ENCODE results near the gene CST9L. TPM values are rescaled to one million over a fixed set of nuclear protein-coding genes. Genes with fewer than 3 reads are reported as not detected.

The CST9L gene
- total and polyA plus RNA-seq, 2 of the 13 experiments (the other 11 are each of a cell fraction or from before 2014, with no cell fraction given): 0.15 TPM; not detected in 1

DNA sequence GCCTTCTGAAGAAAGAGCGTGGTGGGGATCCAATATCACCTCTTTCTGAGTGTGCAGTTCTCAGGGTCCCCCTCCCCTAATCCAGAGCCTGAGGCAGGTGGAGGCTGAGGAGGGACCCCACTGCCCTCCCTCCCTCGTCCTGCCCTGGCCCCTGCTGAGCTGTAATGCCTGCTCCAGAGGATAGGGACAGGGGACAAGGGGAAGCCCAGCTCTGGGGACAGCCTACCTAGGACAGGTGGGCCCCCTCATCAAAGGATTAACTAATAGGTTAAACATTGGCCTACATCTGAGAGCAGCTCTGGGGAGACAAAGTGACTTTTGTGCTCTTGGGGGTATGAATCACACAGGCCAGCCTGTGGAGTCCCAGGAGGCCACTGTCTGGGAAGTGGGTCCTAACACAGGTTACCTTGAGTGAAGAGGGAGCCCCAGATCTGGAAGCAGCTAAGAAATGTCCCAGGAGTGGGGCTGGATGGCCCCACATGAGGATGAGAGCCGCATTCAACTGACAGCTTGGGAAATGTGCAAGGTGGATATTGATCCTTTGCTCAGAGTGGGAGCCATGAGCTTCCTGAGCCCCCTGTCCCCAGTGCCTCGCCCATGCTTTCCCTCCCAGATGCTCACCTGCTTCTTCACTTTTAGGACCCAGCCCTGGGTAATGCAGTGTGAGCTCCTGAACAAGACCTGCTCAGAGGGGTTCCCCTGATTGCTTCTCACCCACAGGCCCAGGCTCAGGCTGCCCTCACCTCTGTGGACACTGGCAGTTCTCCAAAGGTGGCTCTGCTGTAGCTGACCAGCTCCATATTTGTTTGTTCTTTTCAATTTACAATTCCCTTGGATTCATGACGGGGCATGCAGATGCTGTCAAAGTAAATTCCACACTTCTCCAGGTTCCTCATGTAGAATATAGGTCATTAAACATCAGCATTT lies 17.8 kb upstream of the CST9L start (continued):
- TF ChIP-seq, protein P1, sequence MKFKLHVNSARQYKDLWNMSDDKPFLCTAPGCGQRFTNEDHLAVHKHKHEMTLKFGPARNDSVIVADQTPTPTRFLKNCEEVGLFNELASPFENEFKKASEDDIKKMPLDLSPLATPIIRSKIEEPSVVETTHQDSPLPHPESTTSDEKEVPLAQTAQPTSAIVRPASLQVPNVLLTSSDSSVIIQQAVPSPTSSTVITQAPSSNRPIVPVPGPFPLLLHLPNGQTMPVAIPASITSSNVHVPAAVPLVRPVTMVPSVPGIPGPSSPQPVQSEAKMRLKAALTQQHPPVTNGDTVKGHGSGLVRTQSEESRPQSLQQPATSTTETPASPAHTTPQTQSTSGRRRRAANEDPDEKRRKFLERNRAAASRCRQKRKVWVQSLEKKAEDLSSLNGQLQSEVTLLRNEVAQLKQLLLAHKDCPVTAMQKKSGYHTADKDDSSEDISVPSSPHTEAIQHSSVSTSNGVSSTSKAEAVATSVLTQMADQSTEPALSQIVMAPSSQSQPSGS (CRISPR knock-in tag; IDR thresholded peaks at IDR 0.05): no peak
- TF ChIP-seq AFF4 (CRISPR knock-in tag; IDR thresholded peaks at IDR 0.05): no peak
- peak; percentile 47; the same call in 1 of the 2 replicates for TF ChIP-seq ZNF263 (CRISPR knock-in tag; IDR thresholded peaks at IDR 0.05)
- no peak for TF ChIP-seq PCBP1 (IDR thresholded peaks at IDR 0.05; ENCODE audit: borderline replicate concordance, low read depth, low read length)
- peak; percentile 66; the same call in 1 of the 2 replicates for TF ChIP-seq FOSL1 (CRISPR knock-in tag; IDR thresholded peaks at IDR 0.05; ENCODE audit: borderline replicate concordance)
- no peak for TF ChIP-seq KDM1A (CRISPR knock-in tag; IDR thresholded peaks at IDR 0.05)
- TF ChIP-seq, protein P2, sequence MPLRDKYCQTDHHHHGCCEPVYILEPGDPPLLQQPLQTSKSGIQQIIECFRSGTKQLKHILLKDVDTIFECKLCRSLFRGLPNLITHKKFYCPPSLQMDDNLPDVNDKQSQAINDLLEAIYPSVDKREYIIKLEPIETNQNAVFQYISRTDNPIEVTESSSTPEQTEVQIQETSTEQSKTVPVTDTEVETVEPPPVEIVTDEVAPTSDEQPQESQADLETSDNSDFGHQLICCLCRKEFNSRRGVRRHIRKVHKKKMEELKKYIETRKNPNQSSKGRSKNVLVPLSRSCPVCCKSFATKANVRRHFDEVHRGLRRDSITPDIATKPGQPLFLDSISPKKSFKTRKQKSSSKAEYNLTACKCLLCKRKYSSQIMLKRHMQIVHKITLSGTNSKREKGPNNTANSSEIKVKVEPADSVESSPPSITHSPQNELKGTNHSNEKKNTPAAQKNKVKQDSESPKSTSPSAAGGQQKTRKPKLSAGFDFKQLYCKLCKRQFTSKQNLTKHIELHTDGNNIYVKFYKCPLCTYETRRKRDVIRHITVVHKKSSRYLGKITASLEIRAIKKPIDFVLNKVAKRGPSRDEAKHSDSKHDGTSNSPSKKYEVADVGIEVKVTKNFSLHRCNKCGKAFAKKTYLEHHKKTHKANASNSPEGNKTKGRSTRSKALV (CRISPR knock-in tag; IDR thresholded peaks at IDR 0.05): 0 out of 2 replicates have a peak, but pooled peaks have one; percentile 15
- 0 out of 2 replicates have a peak, but pooled peaks have one; percentile 5 for TF ChIP-seq NFYC (CRISPR knock-in tag; IDR thresholded peaks at IDR 0.05)
- TF ChIP-seq NFYB (CRISPR knock-in tag; IDR thresholded peaks at IDR 0.05): no peak
- TF ChIP-seq FOXJ3 (CRISPR knock-in tag; IDR thresholded peaks at IDR 0.05; ENCODE audit: borderline replicate concordance): no peak; the same call in 1 of the 2 replicates
- TF ChIP-seq, protein P3, sequence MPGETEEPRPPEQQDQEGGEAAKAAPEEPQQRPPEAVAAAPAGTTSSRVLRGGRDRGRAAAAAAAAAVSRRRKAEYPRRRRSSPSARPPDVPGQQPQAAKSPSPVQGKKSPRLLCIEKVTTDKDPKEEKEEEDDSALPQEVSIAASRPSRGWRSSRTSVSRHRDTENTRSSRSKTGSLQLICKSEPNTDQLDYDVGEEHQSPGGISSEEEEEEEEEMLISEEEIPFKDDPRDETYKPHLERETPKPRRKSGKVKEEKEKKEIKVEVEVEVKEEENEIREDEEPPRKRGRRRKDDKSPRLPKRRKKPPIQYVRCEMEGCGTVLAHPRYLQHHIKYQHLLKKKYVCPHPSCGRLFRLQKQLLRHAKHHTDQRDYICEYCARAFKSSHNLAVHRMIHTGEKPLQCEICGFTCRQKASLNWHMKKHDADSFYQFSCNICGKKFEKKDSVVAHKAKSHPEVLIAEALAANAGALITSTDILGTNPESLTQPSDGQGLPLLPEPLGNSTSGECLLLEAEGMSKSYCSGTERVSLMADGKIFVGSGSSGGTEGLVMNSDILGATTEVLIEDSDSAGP (CRISPR knock-in tag; IDR thresholded peaks at IDR 0.05; ENCODE audit: borderline replicate concordance): peak; percentile 67; the same call in 1 of the 2 replicates
- TF ChIP-seq ZNF570 (CRISPR knock-in tag; IDR thresholded peaks at IDR 0.05; ENCODE audit: borderline replicate concordance): no peak
- TF ChIP-seq, protein P4, sequence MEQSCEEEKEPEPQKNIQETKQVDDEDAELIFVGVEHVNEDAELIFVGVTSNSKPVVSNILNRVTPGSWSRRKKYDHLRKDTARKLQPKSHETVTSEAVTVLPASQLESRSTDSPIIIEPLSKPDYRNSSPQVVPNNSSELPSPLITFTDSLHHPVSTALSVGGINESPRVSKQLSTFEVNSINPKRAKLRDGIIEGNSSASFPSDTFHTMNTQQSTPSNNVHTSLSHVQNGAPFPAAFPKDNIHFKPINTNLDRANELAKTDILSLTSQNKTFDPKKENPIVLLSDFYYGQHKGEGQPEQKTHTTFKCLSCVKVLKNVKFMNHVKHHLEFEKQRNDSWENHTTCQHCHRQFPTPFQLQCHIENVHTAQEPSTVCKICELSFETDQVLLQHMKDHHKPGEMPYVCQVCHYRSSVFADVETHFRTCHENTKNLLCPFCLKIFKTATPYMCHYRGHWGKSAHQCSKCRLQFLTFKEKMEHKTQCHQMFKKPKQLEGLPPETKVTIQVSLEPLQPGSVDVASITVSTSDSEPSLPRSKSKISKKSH (CRISPR knock-in tag; IDR thresholded peaks at IDR 0.05; ENCODE audit: borderline replicate concordance): 0 out of 2 replicates have a peak, but pooled peaks have one; percentile 61
- TF ChIP-seq KMT2B (CRISPR knock-in tag; IDR thresholded peaks at IDR 0.05): no peak
- TF ChIP-seq FOXA1 (IDR thresholded peaks at IDR 0.05): no peak
- peak; percentile 45 for TF ChIP-seq FOXA1 (CRISPR knock-in tag; IDR thresholded peaks at IDR 0.05)
- no peak for TF ChIP-seq NKX3-1 (CRISPR knock-in tag; IDR thresholded peaks at IDR 0.05)
- 0 out of 2 replicates have a peak, but pooled peaks have one; percentile 60 for TF ChIP-seq ZNF749 (CRISPR knock-in tag; IDR thresholded peaks at IDR 0.05; ENCODE audit: borderline replicate concordance)
